SK-N-SH treated with all-trans-retinoic acid at 6 μM for 48 hours (cell line): ENCODE results near the gene TRIM71.

Experiments used
- ATAC-seq: fragments of 200-7000 bp; cut with Tn5 transposase; 3 replicates; pipeline ENCODE4 v1.9.1; 2020; ENCODE audit warnings: mild to moderate bottlenecking, moderate library complexity
- ARNTL ChIP-seq: fragments of 450-650 bp; formaldehyde crosslinking; IDR thresholded peaks from 2 replicates; pipeline ENCODE4 v1.5.0; 2020; ENCODE audit warnings: low read depth, mild to moderate bottlenecking, moderate library complexity, borderline replicate concordance
- BACH2 ChIP-seq: fragments of 250-450 bp; sonication (Bioruptor Pico); IDR thresholded peaks from 2 replicates; pipeline ENCODE4 v1.9.0; 2021; ENCODE audit warnings: mild to moderate bottlenecking, borderline replicate concordance
- CREB5 ChIP-seq: fragments of 250-450 bp; sonication (Bioruptor Pico); IDR thresholded peaks from 2 replicates; pipeline ENCODE4 v1.5.1; 2020; ENCODE audit warnings: low read depth, mild to moderate bottlenecking, moderate library complexity
- CSDC2 ChIP-seq: fragments of 250-450 bp; sonication (Bioruptor Pico); IDR thresholded peaks from 2 replicates; pipeline ENCODE4 v1.5.0; 2020; ENCODE audit warnings: mild to moderate bottlenecking, moderate library complexity
- ESRRG ChIP-seq: fragments of 250-450 bp; sonication (Bioruptor Pico); IDR thresholded peaks from 2 replicates; pipeline ENCODE4 v1.6.1; 2021; ENCODE audit warnings: mild to moderate bottlenecking
- GLIS3 ChIP-seq: fragments of 250-450 bp; sonication (Bioruptor Pico); IDR thresholded peaks from 2 replicates; pipeline ENCODE4 v1.5.0; 2020; ENCODE audit warnings: mild to moderate bottlenecking, moderate library complexity
- OSR1 ChIP-seq: fragments of 250-450 bp; sonication (Bioruptor Pico); IDR thresholded peaks from 2 replicates; pipeline ENCODE4 v1.8.0; 2022; ENCODE audit warnings: moderate library complexity, mild to moderate bottlenecking, inconsistent platforms
- RARB ChIP-seq: fragments of 250-450 bp; sonication (Bioruptor Pico); IDR thresholded peaks from 2 replicates; pipeline ENCODE4 v1.8.0; 2021; ENCODE audit warnings: mild to moderate bottlenecking, moderate library complexity
- TOX ChIP-seq: fragments of 250-450 bp; sonication (Bioruptor Pico); IDR thresholded peaks from 2 replicates; pipeline ENCODE4 v1.8.0; 2021; ENCODE audit warnings: mild to moderate bottlenecking, moderate library complexity, borderline replicate concordance
- TSHZ2 ChIP-seq: fragments of 250-450 bp; sonication (Bioruptor Pico); IDR thresholded peaks from 2 replicates; pipeline ENCODE4 v1.5.0; 2020; ENCODE audit warnings: mild to moderate bottlenecking, moderate library complexity
- ZC3H10 ChIP-seq: fragments of 250-450 bp; sonication (Bioruptor Pico); IDR thresholded peaks from 2 replicates; pipeline ENCODE4 v1.5.1; 2021; ENCODE audit warnings: mild to moderate bottlenecking, moderate library complexity
- ZFP3 ChIP-seq: fragments of 250-450 bp; sonication (Bioruptor Pico); IDR thresholded peaks from 2 replicates; pipeline ENCODE4 v1.5.0; 2020; ENCODE audit warnings: mild to moderate bottlenecking, moderate library complexity
- ZFP30 ChIP-seq: fragments of 450-650 bp; formaldehyde crosslinking; IDR thresholded peaks from 2 replicates; pipeline ENCODE4 v1.5.0; 2022; ENCODE audit warnings: mild to moderate bottlenecking, moderate library complexity
- ZNF565 ChIP-seq: fragments of 450-650 bp; formaldehyde crosslinking; conservative IDR thresholded peaks from 2 replicates; pipeline ENCODE4 v1.5.0; 2020; ENCODE audit warnings: low read depth, mild to moderate bottlenecking, moderate library complexity
- ZNF8 ChIP-seq: fragments of 450-650 bp; formaldehyde crosslinking; IDR thresholded peaks from 2 replicates; pipeline ENCODE4 v1.5.0; 2020; ENCODE audit warnings: mild to moderate bottlenecking, moderate library complexity
- TF ChIP-seq, protein P1 (sequence below): fragments of 250-450 bp; sonication (Bioruptor Pico); IDR thresholded peaks from 2 replicates; pipeline ENCODE4 v1.5.1; 2021; ENCODE audit warnings: mild to moderate bottlenecking, moderate library complexity
- TF ChIP-seq, protein P2 (sequence below): fragments of 250-450 bp; sonication (Bioruptor Pico); IDR thresholded peaks from 2 replicates; pipeline ENCODE4 v1.8.0; 2020; ENCODE audit warnings: mild to moderate bottlenecking, moderate library complexity, borderline replicate concordance
- TF ChIP-seq, protein P3 (sequence below): fragments of 250-450 bp; sonication (Bioruptor Pico); IDR thresholded peaks from 2 replicates; pipeline ENCODE4 v1.8.0; 2021; ENCODE audit warnings: low read depth, mild to moderate bottlenecking, moderate library complexity, borderline replicate concordance

TRIM71 gene

DNA sequence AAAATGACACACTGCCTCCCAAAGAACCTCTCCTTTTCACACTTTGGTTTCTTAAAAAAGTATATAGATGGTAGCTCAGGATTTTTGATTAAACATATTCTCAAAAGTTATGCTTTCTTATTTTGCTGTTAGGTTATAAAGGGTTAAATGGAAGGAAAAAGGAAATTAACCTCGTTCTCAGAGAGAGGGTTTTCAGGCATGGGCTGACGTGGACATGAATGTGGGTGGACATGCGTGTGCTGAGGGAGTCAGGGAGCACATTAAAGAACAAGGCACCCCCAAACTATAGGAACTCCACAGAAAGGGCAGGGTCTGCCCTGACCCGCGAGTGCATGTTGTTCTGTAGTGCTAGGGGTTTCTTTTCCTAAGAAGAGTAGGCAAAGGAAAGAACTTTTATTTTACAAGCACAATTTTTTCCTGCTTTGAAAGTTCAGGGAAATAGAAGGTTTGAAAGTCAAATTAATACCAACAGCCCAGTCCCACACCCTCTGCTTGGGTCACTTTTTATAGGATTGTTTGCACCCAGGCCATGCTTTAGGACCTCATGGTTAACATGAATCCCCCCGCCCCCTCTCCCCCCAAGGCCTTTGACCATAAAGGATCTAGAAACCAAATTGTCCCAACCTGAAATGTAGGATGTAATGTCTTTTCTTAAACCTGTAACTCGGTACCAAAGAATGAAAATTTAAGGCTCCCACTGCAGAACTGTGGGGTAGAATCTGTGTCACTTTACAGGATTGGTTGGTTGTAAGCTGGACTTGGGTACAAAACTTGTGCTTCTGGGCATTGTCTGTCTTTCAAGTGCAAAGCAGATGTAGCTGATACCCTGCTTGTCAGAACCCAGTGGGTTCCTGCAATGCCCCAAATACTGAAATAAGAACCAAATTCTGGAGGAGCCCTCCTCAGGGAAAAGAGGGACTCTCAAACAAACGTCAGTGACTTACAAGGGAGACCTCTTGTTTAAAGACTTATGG is 75.1 kb downstream of the TRIM71 start (continued):
- TF ChIP-seq TSHZ2 (CRISPR knock-in tag) (no peak), ZFP30 (CRISPR knock-in tag) (no peak), GLIS3 (CRISPR knock-in tag) (no peak), OSR1 (CRISPR knock-in tag) (no peak)
- TF ChIP-seq, protein P1, sequence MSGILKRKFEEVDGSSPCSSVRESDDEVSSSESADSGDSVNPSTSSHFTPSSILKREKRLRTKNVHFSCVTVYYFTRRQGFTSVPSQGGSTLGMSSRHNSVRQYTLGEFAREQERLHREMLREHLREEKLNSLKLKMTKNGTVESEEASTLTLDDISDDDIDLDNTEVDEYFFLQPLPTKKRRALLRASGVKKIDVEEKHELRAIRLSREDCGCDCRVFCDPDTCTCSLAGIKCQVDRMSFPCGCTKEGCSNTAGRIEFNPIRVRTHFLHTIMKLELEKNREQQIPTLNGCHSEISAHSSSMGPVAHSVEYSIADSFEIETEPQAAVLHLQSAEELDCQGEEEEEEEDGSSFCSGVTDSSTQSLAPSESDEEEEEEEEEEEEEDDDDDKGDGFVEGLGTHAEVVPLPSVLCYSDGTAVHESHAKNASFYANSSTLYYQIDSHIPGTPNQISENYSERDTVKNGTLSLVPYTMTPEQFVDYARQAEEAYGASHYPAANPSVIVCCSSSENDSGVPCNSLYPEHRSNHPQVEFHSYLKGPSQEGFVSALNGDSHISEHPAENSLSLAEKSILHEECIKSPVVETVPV (CRISPR knock-in tag), result no peak

GRCh38 chr3:32894977-32895376 is 77.2 kb downstream of the TRIM71 start:
- TF ChIP-seq ZC3H10 (CRISPR knock-in tag), result no peak
- TF ChIP-seq, protein P2, sequence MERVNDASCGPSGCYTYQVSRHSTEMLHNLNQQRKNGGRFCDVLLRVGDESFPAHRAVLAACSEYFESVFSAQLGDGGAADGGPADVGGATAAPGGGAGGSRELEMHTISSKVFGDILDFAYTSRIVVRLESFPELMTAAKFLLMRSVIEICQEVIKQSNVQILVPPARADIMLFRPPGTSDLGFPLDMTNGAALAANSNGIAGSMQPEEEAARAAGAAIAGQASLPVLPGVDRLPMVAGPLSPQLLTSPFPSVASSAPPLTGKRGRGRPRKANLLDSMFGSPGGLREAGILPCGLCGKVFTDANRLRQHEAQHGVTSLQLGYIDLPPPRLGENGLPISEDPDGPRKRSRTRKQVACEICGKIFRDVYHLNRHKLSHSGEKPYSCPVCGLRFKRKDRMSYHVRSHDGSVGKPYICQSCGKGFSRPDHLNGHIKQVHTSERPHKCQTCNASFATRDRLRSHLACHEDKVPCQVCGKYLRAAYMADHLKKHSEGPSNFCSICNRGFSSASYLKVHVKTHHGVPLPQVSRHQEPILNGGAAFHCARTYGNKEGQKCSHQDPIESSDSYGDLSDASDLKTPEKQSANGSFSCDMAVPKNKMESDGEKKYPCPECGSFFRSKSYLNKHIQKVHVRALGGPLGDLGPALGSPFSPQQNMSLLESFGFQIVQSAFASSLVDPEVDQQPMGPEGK (CRISPR knock-in tag), result no peak
- no peak for TF ChIP-seq ZFP3 (CRISPR knock-in tag)
- no peak for ATAC-seq

- TF ChIP-seq TSHZ2 (CRISPR knock-in tag), result no peak
- no peak for TF ChIP-seq CREB5 (CRISPR knock-in tag)
- TF ChIP-seq BACH2 (CRISPR knock-in tag), result no peak
- TF ChIP-seq OSR1 (CRISPR knock-in tag), result no peak
- no peak for TF ChIP-seq ZC3H10 (CRISPR knock-in tag)
- no peak for TF ChIP-seq RARB (CRISPR knock-in tag)
- TF ChIP-seq, protein P1 (CRISPR knock-in tag), result no peak
- TF ChIP-seq ZNF8 (CRISPR knock-in tag), result no peak
- TF ChIP-seq, protein P2 (CRISPR knock-in tag), result no peak
- TF ChIP-seq, protein P3, sequence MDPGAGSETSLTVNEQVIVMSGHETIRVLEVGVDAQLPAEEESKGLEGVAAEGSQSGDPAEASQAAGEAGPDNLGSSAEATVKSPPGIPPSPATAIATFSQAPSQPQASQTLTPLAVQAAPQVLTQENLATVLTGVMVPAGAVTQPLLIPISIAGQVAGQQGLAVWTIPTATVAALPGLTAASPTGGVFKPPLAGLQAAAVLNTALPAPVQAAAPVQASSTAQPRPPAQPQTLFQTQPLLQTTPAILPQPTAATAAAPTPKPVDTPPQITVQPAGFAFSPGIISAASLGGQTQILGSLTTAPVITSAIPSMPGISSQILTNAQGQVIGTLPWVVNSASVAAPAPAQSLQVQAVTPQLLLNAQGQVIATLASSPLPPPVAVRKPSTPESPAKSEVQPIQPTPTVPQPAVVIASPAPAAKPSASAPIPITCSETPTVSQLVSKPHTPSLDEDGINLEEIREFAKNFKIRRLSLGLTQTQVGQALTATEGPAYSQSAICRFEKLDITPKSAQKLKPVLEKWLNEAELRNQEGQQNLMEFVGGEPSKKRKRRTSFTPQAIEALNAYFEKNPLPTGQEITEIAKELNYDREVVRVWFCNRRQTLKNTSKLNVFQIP (CRISPR knock-in tag), result no peak
- no peak for TF ChIP-seq ESRRG (CRISPR knock-in tag)
- TF ChIP-seq CSDC2 (CRISPR knock-in tag), result no peak
- no peak for TF ChIP-seq ZNF565 (CRISPR knock-in tag)
- TF ChIP-seq ARNTL, result no peak
- no peak for TF ChIP-seq GLIS3 (CRISPR knock-in tag)
- no peak for TF ChIP-seq TOX
- TF ChIP-seq, all 23 proteins: peak for 0
- ATAC-seq, result no peak
These were observed 77.9 kb downstream of the TRIM71 start for GRCh38 chr3:32895701-32896100.
